Nephron (organoid): ENCODE data around the gene HENMT1.
"Not testable (repeated sequence)": the region's sequence is repeated elsewhere in the genome, so short reads cannot be mapped to it uniquely, and the experiment has no call there.

Experiments
- H3K27ac Mint-ChIP-seq, 3 experiments: 2 replicates each; pipeline ENCODE4 v1.8.0; 2020; ENCODE audit warnings: mixed read lengths in 3 of 3, mild to moderate bottlenecking in 2 of 3, moderate library complexity in 1 of 3
- H3K27me3 Mint-ChIP-seq: 2 replicates; pipeline ENCODE4 v1.8.0; 2021; ENCODE audit warnings: low read depth, mild to moderate bottlenecking, moderate library complexity, mixed read lengths
- H3K36me3 Mint-ChIP-seq: 2 replicates; pipeline ENCODE4 v1.8.0; 2020; ENCODE audit warnings: low read depth, mixed read lengths
- H3K4me1 Mint-ChIP-seq: 2 replicates; pipeline ENCODE4 v1.8.0; 2020; ENCODE audit warnings: mixed read lengths
- H3K4me3 Mint-ChIP-seq, 3 experiments: 2 replicates each; pipeline ENCODE4 v1.8.0; 2020; ENCODE audit warnings: mild to moderate bottlenecking in 3 of 3, mixed read lengths in 3 of 3, moderate library complexity in 2 of 3
- H3K9me3 Mint-ChIP-seq: 2 replicates; pipeline ENCODE4 v1.8.0; 2020; ENCODE audit warnings: mixed read lengths
- CTCF ChIP-seq, 3 experiments: fragments of 200-600 bp; sonication (generic); IDR thresholded peaks; one replicate each; pipeline ENCODE4 v1.5.0; 2021; ENCODE audit warnings: antibody characterized with exemption in 3 of 3; ENCODE audit not compliant: unreplicated experiment in 3 of 3

HENMT1 gene

DNA sequence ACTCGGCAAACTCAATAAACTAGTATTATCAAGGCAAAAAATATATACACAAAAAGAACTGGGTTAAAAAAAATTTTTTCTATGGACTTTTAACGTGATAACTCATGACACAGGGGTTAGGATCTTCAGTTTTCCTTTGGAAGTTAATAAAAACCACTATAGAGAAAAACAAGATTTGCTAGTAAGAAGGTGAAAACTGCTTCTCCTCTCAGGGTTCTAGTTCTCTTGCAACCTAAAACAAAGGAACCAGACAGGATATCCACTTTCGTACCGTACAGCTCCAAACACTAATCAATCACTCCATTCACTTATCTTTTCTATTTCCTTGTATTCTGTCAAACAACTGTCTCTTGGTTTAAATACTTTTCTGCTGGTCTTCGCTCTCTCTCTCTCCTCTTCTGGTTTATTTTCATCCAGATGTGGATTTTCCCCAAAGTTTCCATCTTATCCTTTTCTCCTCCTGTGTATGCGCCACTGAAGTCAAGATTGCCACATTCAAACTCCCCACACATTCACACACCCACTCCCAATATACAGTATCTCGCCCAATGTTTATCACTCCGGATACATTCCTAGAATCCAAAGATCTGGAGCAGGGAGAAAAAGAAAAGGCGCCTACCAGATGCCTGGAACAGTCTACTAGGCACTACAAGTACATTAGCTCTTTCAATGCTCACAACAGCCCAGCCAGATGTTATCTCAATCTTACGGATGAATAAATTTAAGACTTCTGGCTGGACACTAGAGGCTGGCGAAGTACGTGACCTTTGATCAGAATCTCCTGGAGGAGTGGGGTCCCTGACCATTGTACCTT is 30.4 kb upstream of the HENMT1 start:
- H3K9me3 Mint-ChIP-seq, result no peaks in the 10 kb centered on the region
- no peak for TF ChIP-seq CTCF (IDR thresholded peaks at IDR 0.05; ENCODE audit: unreplicated experiment in 3 of 3)
- H3K36me3 Mint-ChIP-seq, result peaks cover 7% of the 10 kb centered on the region
- H3K4me1 Mint-ChIP-seq, result peaks cover 43% of the 10 kb centered on the region
- H3K27ac Mint-ChIP-seq, result peak overlapping the region; percentile 97 to 98 (median 98)
- peak overlapping the region; percentile 96 to 98 (median 98) for H3K4me3 Mint-ChIP-seq
- H3K27me3 Mint-ChIP-seq, result no peaks in the 10 kb centered on the region

DNA sequence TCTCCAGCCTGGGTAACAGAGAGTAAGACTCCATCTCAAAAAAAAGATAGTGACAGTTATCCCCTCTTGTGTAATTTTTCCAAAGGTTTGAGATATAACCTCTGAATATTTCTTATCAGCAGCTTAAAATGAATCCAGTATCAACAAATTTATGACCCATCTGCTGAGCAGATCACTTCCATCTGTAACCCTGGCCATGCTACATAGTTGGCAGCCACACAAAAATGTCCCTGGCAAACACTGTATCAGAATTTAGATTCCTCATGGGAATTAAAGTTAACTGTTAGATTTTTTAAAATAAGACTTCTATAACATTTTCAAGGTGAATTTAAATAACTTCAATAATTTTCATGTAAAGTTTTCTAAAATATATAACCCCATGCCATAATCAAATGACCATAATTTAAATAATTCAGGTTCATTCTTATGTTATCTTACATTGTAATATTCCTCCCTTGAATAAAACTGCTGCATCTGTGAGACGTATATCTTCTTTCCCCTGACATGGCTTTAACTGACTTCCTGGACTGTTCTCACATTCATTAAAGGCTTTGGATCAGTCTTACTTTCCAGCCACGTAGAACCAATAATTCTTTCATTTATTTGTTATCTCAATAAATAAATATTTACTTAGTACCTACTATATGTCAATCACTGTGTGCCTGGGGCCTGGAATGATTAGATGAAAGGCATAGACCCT is 25.9 kb upstream of the HENMT1 start:
- no peaks in the 10 kb centered on the region for H3K9me3 Mint-ChIP-seq
- no peak overlapping the region for H3K4me3 Mint-ChIP-seq
- peak overlapping the region; percentile 46 to 80 (median 64) for H3K27ac Mint-ChIP-seq
- peaks cover 34% of the 10 kb centered on the region for H3K4me1 Mint-ChIP-seq
- H3K27me3 Mint-ChIP-seq, result no peaks in the 10 kb centered on the region
- TF ChIP-seq CTCF (IDR thresholded peaks at IDR 0.05; ENCODE audit: unreplicated experiment in 3 of 3), result no peak
- no peaks in the 10 kb centered on the region for H3K36me3 Mint-ChIP-seq

GRCh38 chr1:108685529-108685928 is 24.6 kb upstream of the HENMT1 start:
- Mint-ChIP-seq H3K36me3 (no peaks in the 10 kb centered on the region), H3K27me3 (peaks cover 4% of the 10 kb centered on the region), H3K4me1 (peaks cover 23% of the 10 kb centered on the region), H3K27ac (peak overlapping the region in 1 of 3 experiments; percentile 11), H3K9me3 (no peaks in the 10 kb centered on the region), H3K4me3 (no peak overlapping the region)
- no peak for TF ChIP-seq CTCF (IDR thresholded peaks at IDR 0.05; ENCODE audit: unreplicated experiment in 3 of 3)

DNA sequence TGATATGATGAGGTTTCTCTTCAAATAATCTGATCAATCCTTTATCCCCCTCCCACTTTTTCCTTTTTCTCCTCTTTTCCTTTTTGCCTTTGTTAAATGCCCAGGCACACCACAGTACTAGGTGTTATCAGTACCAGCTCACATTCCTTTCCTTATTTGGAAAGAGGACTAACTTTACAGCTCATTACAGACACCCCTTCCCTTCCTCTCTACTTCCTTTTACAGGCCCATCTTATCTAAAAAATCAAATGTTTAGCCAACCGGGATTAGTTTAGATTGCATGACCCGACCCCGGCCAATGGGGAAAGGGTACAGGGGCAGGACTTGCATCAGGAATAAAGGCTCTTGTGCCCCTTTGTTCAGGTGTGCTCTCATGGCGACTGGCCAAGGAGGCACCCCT is 20.8 kb upstream of the HENMT1 start:
- H3K27me3 Mint-ChIP-seq, H3K9me3 Mint-ChIP-seq, H3K4me3 Mint-ChIP-seq, H3K36me3 Mint-ChIP-seq: not testable (repeated sequence)
- H3K4me1 Mint-ChIP-seq, result peaks cover 10% of the 10 kb centered on the region
- H3K27ac Mint-ChIP-seq, result peak overlapping the region in 1 of 3 experiments; percentile 16

DNA sequence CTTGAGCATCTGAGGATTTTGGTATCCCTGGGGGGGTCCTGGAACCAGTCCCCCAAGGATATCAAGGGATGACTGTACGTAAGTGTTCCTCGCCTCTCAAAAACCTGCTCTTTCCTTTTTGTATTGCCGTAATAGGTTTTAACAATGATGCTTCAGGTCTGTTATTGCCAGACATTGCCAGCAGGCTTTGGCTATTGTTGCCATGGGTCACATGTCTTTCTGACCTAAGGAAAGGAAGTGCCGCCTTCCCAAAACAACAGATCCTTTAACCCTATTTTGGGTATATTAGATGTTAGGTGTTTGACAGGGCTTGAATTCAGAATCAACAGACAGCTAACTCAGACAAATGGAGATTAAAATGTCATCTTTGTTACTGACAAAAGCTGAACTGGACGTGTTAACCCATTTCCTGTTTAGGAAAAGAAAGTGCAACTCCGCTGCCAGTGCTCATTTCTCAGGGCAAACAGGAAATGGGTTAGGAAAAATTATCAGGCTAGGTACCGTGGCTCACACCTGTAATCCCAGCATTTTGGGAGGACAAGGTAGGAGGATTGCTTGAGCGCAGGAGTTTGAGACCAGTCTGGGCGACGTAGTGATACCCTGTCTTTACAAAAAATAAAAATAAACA is 18.8 kb upstream of the HENMT1 start:
- Mint-ChIP-seq H3K4me1 (no peaks in the 10 kb centered on the region), H3K27me3 (peaks cover 4% of the 10 kb centered on the region), H3K36me3 (peaks cover 2% of the 10 kb centered on the region), H3K27ac (no peak overlapping the region), H3K4me3 (no peak overlapping the region), H3K9me3 (peaks cover 3% of the 10 kb centered on the region)
- no peak for TF ChIP-seq CTCF (IDR thresholded peaks at IDR 0.05; ENCODE audit: unreplicated experiment in 3 of 3)

DNA sequence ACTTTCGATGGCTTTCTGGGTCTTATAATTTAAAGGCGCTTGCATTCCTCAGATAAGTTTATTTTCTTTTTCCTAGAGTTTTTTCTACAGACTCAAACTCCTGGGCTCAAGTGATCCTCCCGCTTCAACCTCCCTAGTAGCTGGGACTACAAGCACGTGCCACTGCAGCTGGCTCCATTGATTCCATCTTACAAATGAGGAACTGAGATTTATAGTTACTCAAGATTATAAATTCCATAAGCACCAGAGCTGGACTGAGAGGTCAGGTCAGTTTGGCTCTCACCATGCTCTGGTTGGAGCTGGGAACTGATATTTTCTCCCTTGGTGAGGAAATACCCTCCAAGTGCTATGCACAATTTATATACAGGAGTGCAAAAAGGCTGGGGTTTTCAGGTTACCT is 17.8 kb upstream of the HENMT1 start:
- Mint-ChIP-seq H3K4me3 (no peak overlapping the region), H3K9me3 (peaks cover 10% of the 10 kb centered on the region), H3K27ac (no peak overlapping the region), H3K36me3 (peaks cover 7% of the 10 kb centered on the region), H3K4me1 (no peaks in the 10 kb centered on the region), H3K27me3 (peaks cover 4% of the 10 kb centered on the region)
- TF ChIP-seq CTCF (IDR thresholded peaks at IDR 0.05; ENCODE audit: unreplicated experiment in 3 of 3), result no peak
